Neuronal stem cell (in vitro differentiated cells): ENCODE data around the gene RNF113B.

Source experiments
- DNase-seq: peaks from one replicate; pipeline ENCODE4 v3.0.0-alpha.2; 2013; ENCODE audit warnings: low spot score
- H2AFZ ChIP-seq: one replicate; pipeline ENCODE4 v1.6.1; 2013; ENCODE audit warnings: mild to moderate bottlenecking, low read length, inconsistent platforms
- H2AK5ac ChIP-seq: 2 replicates; pipeline ENCODE4 v1.6.1; 2013; ENCODE audit warnings: low read depth, mild to moderate bottlenecking, inconsistent platforms, low read length, moderate library complexity, mixed read lengths
- H2BK120ac ChIP-seq: 2 replicates; pipeline ENCODE4 v1.6.1; 2013; ENCODE audit warnings: low read depth, mild to moderate bottlenecking, inconsistent platforms, low read length, moderate library complexity, mixed read lengths
- H2BK12ac ChIP-seq: one replicate; pipeline ENCODE4 v1.6.1; 2013; ENCODE audit warnings: low read length, inconsistent platforms
- H2BK15ac ChIP-seq: 2 replicates; pipeline ENCODE4 v1.6.1; 2013; ENCODE audit warnings: mild to moderate bottlenecking, low read length, inconsistent platforms, mixed read lengths
- H2BK5ac ChIP-seq: one replicate; pipeline ENCODE4 v1.6.1; 2013; ENCODE audit warnings: inconsistent platforms, mild to moderate bottlenecking, low read length, moderate library complexity
- H3K14ac ChIP-seq: one replicate; pipeline ENCODE4 v1.6.1; 2013; ENCODE audit warnings: low read length, inconsistent platforms
- H3K18ac ChIP-seq: 2 replicates; pipeline ENCODE4 v1.6.1; 2013; ENCODE audit warnings: low read length, inconsistent platforms
- H3K23ac ChIP-seq: 2 replicates; pipeline ENCODE4 v1.6.1; 2013; ENCODE audit warnings: low read depth, mild to moderate bottlenecking, mixed read lengths, low read length, inconsistent platforms; ENCODE audit not compliant: poor library complexity
- H3K27ac ChIP-seq: replicated peaks from 3 replicates; pipeline ENCODE4 v1.5.1; 2013; ENCODE audit warnings: low read length, inconsistent platforms
- H3K27me3 ChIP-seq, 3 experiments: 2 replicates each; pipeline ENCODE4 v1.6.1; 2013; ENCODE audit warnings: low read length in 3 of 3, mild to moderate bottlenecking in 2 of 3, inconsistent platforms in 1 of 3, low read depth in 1 of 3, mixed read lengths in 1 of 3, moderate library complexity in 1 of 3; ENCODE audit not compliant: control insufficient read depth in 3 of 3, insufficient read depth in 3 of 3
- H3K36me3 ChIP-seq, 2 donors: replicated peaks in 1 of 2; 2 replicates each; pipeline ENCODE4 v1.6.1; 2013; ENCODE audit warnings: low read length in 2 of 2; ENCODE audit not compliant: control insufficient read depth in 2 of 2, insufficient read depth in 2 of 2
- H3K4ac ChIP-seq: 2 replicates; pipeline ENCODE4 v1.6.1; 2013; ENCODE audit warnings: inconsistent platforms, mild to moderate bottlenecking, low read length, moderate library complexity
- H3K4me1 ChIP-seq, 2 donors: 1 replicate in 1 of 2; 2 replicates in 1 of 2; pipeline ENCODE4 v1.6.1; 2013; ENCODE audit warnings: low read length in 2 of 2, low read depth in 1 of 2; ENCODE audit not compliant: control insufficient read depth in 2 of 2, insufficient read depth in 1 of 2
- H3K4me2 ChIP-seq: one replicate; pipeline ENCODE4 v1.6.1; 2013; ENCODE audit warnings: mild to moderate bottlenecking, low read length, inconsistent platforms; ENCODE audit not compliant: insufficient read depth, poor library complexity, severe bottlenecking
- H3K4me3 ChIP-seq, 2 donors: 2 replicates each; pipeline ENCODE4 v1.5.1; 2013; ENCODE audit warnings: low read length in 2 of 2, mild to moderate bottlenecking in 2 of 2, inconsistent platforms in 1 of 2, moderate library complexity in 1 of 2
- H3K79me1 ChIP-seq: one replicate; pipeline ENCODE4 v1.6.1; 2013; ENCODE audit warnings: low read depth, mild to moderate bottlenecking, inconsistent platforms, low read length, moderate library complexity
- H3K9ac ChIP-seq: one replicate; pipeline ENCODE4 v1.6.1; 2013; ENCODE audit warnings: mild to moderate bottlenecking, low read depth, low read length, inconsistent platforms; ENCODE audit not compliant: poor library complexity
- H3K9me3 ChIP-seq, 2 donors: replicated peaks in 1 of 2; 2 replicates each; pipeline versions ENCODE3 to v1.6.1; 2013; ENCODE audit warnings: low read length in 2 of 2, mild to moderate bottlenecking in 2 of 2, inconsistent platforms in 1 of 2, low read depth in 1 of 2, mixed read lengths in 1 of 2, moderate library complexity in 1 of 2; ENCODE audit not compliant: control insufficient read depth in 2 of 2, insufficient read depth in 1 of 2
- H4K8ac ChIP-seq: one replicate; pipeline ENCODE4 v1.6.1; 2013; ENCODE audit warnings: low read depth, mild to moderate bottlenecking, inconsistent platforms, low read length, moderate library complexity
- H4K91ac ChIP-seq: one replicate; pipeline ENCODE4 v1.6.1; 2013; ENCODE audit warnings: low read length, low read depth, mild to moderate bottlenecking, inconsistent platforms; ENCODE audit not compliant: poor library complexity
- WGBS, 2 donors: extraction: QIAGEN DNeasy Blood & Tissue Kit; methylation state at CpG; one replicate each; pipeline ENCODE4 v1.1.7; 2013; ENCODE audit warnings: missing lambda C conversion rate in 2 of 2, mixed read lengths in 1 of 2; ENCODE audit not compliant: insufficient read length in 2 of 2, insufficient replicate concordance in 1 of 2; ENCODE audit errors: extremely low coverage in 2 of 2; 5-methylcytosine and 5-hydroxymethylcytosine counted together

The RNF113B gene

GRCh38 chr13:98198683-98199082 is 21.6 kb upstream of the RNF113B start:
- Histone ChIP-seq H2BK120ac (no peak overlapping the region), H4K91ac (no peak overlapping the region), H3K27me3 (no peaks in the 10 kb centered on the region), H3K9ac (no peak overlapping the region), H3K79me1 (no peaks in the 10 kb centered on the region), H2AFZ (no peak overlapping the region), H3K18ac (no peak overlapping the region), H3K36me3 (peaks cover 3 to 16% of the 10 kb centered on the region in 2 donors), H3K23ac (no peak overlapping the region), H3K9me3 (peaks cover 3 to 17% of the 10 kb centered on the region in 2 donors), H2BK5ac (no peak overlapping the region), H3K4me3 (no peak overlapping the region), H3K4me1 (peaks cover 0 to 13% of the 10 kb centered on the region in 2 donors), H2BK12ac (no peak overlapping the region), H3K14ac (no peak overlapping the region), H3K4ac (no peak overlapping the region), H3K4me2 (no peak overlapping the region), H3K27ac (no peak overlapping the region), H2BK15ac (no peak overlapping the region), H4K8ac (no peak overlapping the region), H2AK5ac (no peak overlapping the region)
- no CpG with 5 or more reads among the region's 4 CpGs for WGBS, 2 donors
- no peak for DNase-seq

DNA sequence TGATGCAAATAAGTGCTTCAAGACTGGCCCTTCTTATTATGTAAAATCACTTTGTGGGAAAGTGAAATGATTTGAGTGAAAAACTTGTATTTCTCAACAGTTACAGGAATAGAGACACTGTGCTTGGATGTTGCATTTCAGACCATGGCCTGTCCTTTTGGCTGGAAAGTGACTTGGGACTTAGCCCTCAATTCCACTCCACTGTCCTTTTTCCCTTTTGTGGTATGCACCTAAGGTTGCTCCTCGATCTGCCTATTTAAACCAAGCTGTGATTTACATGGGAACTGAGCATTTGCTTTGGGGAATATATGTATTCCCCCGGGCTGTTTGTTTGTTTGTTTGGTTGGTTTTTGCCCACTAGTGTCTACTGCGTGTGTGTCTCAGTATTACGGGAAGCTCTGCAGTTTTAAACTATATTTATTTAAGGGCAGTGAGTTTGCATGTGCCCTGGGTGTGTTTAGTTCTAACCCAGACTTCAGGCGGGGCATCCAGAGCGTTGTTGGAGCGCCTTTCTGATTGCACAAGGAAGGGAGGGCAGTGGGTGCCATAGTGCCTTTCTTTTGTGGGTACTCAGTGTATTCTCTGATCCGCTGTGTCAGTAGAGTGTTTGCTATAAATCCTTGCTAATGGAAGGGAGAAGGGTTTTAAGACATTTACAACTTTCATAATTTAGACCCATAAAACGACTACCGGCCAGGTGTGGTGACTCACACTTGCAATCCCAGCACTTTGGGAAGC is 18.2 kb upstream of the RNF113B start:
- H3K27me3 ChIP-seq, result no peaks in the 10 kb centered on the region
- no peak overlapping the region for H3K4ac ChIP-seq
- no peak overlapping the region for H2BK5ac ChIP-seq
- H3K36me3 ChIP-seq, result peaks cover 0 to 7% of the 10 kb centered on the region in 2 donors
- H4K91ac ChIP-seq, result no peak overlapping the region
- H3K14ac ChIP-seq, result no peak overlapping the region
- H2BK15ac ChIP-seq, result no peak overlapping the region
- no peak overlapping the region for H3K4me2 ChIP-seq
- H2AK5ac ChIP-seq, result no peak overlapping the region
- no peak for DNase-seq
- no peak overlapping the region for H3K4me3 ChIP-seq
- no peak overlapping the region for H3K18ac ChIP-seq
- no peak overlapping the region for H2BK12ac ChIP-seq
- H3K4me1 ChIP-seq, result peaks cover 0 to 2% of the 10 kb centered on the region in 2 donors
- no peak overlapping the region for H2AFZ ChIP-seq
- no peak overlapping the region for H3K23ac ChIP-seq
- H2BK120ac ChIP-seq, result no peak overlapping the region
- H3K27ac ChIP-seq, result no peak overlapping the region
- H4K8ac ChIP-seq, result no peak overlapping the region
- H3K9me3 ChIP-seq, result peaks cover 0 to 4% of the 10 kb centered on the region in 2 donors
- H3K79me1 ChIP-seq, result no peaks in the 10 kb centered on the region
- WGBS, 2 donors, result no CpG with 5 or more reads among the region's 10 CpGs
- no peak overlapping the region for H3K9ac ChIP-seq

DNA sequence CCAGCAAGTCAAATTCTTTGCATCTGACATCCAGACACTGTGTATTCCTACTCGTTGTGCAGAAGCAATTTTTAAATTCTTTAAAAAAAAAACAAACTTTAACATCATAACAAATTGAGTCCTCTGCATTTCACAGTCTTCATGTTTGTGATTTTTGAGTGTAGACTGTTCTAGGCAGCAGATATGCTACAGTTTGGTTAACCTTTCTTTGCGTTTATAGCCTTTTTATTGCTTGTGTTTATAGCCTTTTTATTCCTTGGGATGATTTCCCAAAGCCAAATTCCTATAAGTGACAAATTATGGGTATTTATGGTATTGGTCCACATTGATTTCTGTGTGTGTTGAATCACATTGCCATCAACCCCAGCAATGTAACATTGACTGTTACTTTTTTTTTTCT is 14.9 kb upstream of the RNF113B start:
- Histone ChIP-seq H2BK120ac (no peak overlapping the region), H3K79me1 (peaks cover 8% of the 10 kb centered on the region), H3K4me2 (no peak overlapping the region), H2BK15ac (no peak overlapping the region), H3K23ac (no peak overlapping the region), H3K36me3 (peaks cover 0 to 4% of the 10 kb centered on the region in 2 donors), H2AK5ac (no peak overlapping the region), H2AFZ (no peak overlapping the region), H3K27me3 (no peaks in the 10 kb centered on the region), H2BK5ac (no peak overlapping the region), H3K4ac (no peak overlapping the region), H3K4me1 (no peaks in the 10 kb centered on the region), H3K18ac (no peak overlapping the region), H3K9ac (no peak overlapping the region), H3K4me3 (no peak overlapping the region), H2BK12ac (no peak overlapping the region), H3K9me3 (no peaks in the 10 kb centered on the region), H4K91ac (no peak overlapping the region), H4K8ac (no peak overlapping the region), H3K14ac (no peak overlapping the region), H3K27ac (no peak overlapping the region)
- WGBS, 2 donors, result no CpG with 5 or more reads among the region's 2 CpGs
- DNase-seq, result no peak

DNA sequence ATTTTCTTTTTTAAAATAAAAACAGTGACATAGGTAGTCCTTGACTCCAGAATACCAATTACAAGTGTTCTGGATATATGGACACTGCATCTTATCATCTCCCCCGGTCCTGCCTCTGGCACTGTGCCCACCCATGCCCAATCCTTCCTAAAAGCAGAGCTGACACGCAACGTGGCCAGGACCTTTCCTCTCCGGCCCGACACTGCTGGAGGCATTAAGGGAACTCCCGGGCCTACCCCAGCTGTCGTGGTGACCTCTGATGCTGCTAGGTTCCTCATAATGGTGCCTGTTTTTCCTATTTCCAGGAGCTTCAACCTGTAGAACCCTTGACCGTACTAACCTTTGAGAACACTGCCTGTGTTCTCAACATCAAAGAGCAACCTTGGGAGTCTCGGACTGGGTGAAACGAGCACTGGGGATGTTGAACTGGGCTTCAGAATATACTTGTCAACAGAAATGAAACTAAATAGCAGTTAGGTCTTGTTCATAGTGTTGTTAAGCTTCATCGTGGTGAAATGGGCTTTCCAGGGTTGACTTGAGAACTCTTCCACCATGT is 13.9 kb upstream of the RNF113B start:
- no peaks in the 10 kb centered on the region for H3K27me3 ChIP-seq
- no peak overlapping the region for H3K4ac ChIP-seq
- WGBS, 2 donors, result no CpG with 5 or more reads among the region's 11 CpGs

More for the DNA sequence above, 13.9 kb upstream of the RNF113B start:
- peaks cover 8% of the 10 kb centered on the region for H3K79me1 ChIP-seq
- H3K18ac ChIP-seq, result no peak overlapping the region
- H4K91ac ChIP-seq, result no peak overlapping the region
- H3K4me1 ChIP-seq, result no peaks in the 10 kb centered on the region
- H3K14ac ChIP-seq, result no peak overlapping the region
- H3K36me3 ChIP-seq, result peaks cover 0 to 4% of the 10 kb centered on the region in 2 donors
- H2BK15ac ChIP-seq, result no peak overlapping the region
- H3K9me3 ChIP-seq, result no peaks in the 10 kb centered on the region
- H3K4me3 ChIP-seq, result no peak overlapping the region
- no peak for DNase-seq
- no peak overlapping the region for H2AK5ac ChIP-seq
- H2BK5ac ChIP-seq, result no peak overlapping the region
- H3K23ac ChIP-seq, result no peak overlapping the region
- no peak overlapping the region for H2BK12ac ChIP-seq
- no peak overlapping the region for H3K4me2 ChIP-seq
- no peak overlapping the region for H2BK120ac ChIP-seq
- no peak overlapping the region for H4K8ac ChIP-seq
- no peak overlapping the region for H3K9ac ChIP-seq
- H3K27ac ChIP-seq, result no peak overlapping the region
- H2AFZ ChIP-seq, result no peak overlapping the region
